Activated CD8-positive, alpha-beta memory T cell treated with anti-CD3 and anti-CD28 coated beads, Interleukin-2, amount 50 U/mL, for 1 hour (primary cell): Measurements from ENCODE around the gene EIF3D.

Experiments
- DNase-seq: peaks from one replicate; pipeline ENCODE4 v3.0.0-alpha.2; 2020; ENCODE audit errors: extremely low read depth

EIF3D gene

GRCh38 chr22:36507518-36508010, 21.4 kb downstream of the EIF3D start:
- DNase-seq, result no peak

DNA sequence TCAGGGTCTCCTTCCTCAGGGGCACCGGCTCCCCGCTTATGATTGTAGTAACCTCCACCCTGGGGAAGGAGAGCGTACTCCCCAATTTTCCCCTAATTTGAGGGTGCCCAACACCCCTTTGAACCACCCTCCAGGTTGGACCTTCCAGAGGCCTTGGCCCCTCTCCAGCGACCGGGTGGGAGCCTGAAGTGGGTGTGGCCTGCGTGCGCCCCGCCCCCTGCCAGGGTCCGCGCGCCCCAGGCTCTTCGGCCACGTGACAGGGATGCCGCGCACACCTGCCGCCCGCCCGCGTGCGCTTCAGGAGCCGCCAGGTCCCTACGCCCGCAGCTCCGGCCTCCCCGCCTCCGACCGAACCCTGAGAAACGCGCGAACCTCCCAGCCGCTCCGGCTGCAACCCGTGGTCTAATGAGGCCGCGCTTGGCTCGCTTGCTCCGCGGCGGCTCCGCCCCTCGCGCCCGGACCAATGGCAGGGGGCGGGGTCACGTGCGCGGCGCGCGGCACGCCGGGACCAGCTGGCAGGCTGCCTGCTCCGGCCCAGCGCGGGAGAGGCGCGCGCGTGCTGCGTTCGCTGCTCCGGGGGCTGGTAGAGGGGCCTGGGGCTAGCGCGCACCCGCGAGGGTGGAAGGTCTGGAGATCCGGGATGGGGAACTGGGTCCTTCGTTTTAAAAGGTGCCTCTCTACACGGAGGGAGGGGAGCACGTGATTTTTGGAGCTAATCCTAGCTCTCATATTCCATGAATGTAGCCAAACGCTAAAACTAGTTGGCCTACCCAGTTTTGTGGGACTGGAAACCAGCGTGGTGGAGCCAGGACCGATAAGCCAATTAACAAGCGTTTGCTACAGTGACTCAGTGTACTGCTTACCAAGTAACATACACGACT, 22.1 kb downstream of the EIF3D start, which contains the start of gene FOXRED2:
Gene FOXRED2, minus strand, starts transcription at position 404 of the 881 bp plus-strand sequence. CDS start 618 bp downstream, outside the sequence.
- peak; percentile 59 for DNase-seq

GRCh38 chr22:36505998-36506635, 22.8 kb downstream of the EIF3D start:
- DNase-seq, result no peak

- no peak for DNase-seq
Measured at GRCh38 chr22:36497910-36498665, 30.9 kb downstream of the EIF3D start.

DNA sequence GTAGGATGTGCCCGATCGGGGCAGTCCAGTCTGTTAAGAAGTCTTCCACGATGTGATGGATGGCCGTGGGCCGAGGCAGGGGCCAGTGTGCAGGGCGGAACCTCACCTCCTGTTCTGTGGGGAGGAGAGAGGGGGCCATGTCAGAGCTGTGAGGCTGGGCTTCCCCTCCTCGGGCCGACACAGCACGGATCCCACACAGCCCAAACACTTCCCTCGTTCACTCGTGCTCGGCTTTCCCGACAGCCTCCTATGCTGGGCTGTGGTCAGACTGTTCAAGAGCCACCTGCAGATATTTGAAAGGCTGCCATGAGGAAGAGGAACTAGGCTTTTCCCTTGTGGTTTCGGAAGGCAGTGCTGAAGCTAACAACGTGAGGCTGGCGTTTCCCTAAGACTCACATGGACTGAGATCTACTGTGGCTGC, 35.3 kb downstream of the EIF3D start:
- no peak for DNase-seq

DNA sequence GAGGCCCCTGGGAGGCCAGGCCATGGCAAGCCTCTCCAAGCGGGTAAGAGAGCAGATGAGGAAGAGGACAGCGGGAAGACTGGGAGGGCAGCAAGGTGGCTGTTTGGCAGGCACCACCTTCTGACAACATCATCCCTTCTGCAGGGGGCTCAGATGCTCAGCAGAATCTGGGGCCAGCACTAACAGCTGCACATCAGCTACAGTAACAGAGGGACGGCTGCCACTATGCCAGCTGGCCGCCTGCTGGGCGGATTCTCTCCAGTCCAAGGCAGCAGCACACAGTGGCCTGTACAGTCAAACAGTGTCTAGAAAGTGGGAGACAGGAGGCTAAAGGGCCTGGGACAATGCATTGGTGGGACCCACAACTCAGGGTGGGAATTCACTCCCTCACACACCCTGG, 36.9 kb downstream of the EIF3D start:
- DNase-seq, result no peak

DNA sequence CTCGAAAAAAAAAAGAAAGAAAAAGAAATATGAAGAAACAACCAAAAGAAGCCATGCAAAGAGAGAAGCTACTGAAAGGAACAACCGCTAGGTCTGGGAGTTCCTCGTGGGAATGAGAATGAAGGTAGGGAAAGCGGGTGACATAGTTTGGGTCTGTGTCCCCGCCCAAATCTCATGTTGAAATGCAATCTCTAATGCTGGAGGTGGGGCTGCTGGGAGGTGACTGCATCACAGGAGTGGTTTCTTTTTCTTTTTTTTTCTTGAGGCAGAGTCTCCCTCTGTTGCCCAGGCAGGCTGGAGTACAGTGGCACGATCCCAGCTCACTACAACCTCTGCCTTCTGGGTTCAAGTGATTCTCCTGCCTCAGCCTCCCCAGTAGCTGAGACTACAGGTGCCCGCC, 37.8 kb downstream of the EIF3D start:
- DNase-seq, result no peak

DNA sequence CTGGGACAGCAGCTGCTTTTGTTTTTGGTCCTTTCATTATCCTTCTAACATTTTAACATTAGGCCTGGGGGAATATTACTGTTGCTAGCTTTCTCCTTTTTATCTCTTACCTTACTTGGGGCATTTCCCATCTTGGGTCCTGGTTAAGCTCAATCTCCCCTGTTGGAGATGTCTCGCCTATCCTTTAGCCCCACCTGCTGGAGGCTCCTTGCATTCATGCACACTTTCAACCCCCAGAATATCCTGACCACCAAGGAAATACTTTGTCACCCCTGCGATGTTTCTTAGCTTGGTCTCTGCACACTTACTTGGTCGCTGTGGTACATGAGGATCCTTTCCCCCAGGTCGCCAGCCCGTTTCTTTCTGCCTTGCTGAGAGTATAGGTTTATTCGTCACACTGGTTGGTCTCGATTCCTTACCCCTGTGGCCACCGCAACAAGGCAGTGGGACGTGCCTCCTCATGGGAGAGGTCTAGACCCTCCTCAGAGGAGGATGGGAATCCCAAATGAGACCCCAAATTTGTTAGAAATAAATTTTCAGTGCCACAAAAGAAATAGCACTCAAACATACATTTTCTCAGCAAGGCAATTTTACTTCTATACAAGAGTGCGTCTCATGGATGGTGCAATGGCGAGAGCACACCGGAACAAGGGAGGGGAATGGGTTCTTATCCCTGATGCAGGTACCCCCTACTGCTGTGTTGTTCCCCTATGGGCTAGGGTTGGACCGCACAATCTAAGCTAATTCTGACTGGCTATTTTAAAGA, 42.2 kb downstream of the EIF3D start:
- peak; percentile 30 for DNase-seq

- peak; percentile 86 for DNase-seq
Measured at GRCh38 chr22:36481393-36482168, 47.4 kb downstream of the EIF3D start, which contains the start of gene TXN2. Gene TXN2 (minus strand): TSS chr22:36481640. CDS start chr22:36480837, 803 bp downstream.

DNA sequence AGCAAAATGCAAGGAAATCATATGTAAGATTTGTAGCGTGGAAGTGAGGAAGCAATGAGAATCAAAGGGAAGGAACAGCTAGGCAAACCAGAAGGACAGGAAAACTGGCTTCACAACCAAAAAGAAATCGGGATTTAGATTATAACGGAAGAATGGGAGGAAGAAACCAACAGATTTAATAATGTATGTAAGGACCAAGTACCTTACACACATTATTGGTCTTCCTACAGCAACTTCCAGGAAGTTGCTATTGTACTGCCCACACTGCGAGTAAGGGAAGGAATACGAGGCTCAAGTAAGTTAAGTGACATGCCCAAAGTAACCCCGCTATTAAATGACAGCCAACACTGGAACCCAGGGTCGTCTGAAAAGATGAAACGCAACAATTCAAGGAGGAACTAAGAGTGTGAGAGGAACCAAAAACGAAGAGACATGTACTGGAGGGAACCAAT, 48.0 kb downstream of the EIF3D start:
- DNase-seq, result no peak

GRCh38 chr22:36478966-36479365, 50.0 kb downstream of the EIF3D start:
- DNase-seq, result no peak

DNA sequence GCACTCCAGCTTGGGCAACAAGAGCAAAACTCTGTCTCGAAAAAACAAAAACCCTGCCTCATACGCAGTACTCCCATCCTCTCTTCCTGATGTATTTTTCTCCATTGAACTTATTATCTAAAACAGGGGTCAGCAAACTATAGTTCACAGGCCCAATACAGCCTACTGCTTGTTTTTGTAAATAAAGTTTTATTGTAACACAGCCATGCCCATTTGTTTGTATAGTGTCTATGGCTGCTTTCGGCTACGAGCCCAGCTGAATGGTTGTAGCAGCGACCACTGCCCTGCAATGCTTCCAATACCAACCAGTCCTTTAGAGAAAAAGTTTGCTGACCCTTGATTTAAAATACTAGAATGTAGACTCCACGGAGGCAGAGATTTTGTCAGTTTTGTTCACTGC, 53.6 kb downstream of the EIF3D start:
- no peak for DNase-seq

DNA sequence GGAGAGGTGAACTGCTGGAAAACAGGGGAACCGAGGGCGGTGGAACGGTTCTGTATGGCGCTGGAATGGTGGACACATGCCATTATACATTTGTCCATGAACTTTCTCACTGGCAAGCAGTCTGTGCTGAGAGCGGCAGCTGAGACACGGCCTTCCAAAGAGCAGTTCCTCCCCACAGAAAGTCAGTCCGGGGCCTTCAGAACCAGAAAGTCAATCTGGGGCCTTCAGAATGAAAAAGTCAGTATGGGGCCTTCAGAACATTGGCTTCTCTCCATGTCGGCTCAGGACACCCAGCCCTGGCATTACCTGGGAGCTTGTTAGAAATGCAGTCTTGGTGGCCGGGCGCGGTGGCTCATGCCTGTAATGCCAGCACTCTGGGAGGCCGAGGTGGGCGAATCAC, 56.3 kb downstream of the EIF3D start:
- no peak for DNase-seq

DNA sequence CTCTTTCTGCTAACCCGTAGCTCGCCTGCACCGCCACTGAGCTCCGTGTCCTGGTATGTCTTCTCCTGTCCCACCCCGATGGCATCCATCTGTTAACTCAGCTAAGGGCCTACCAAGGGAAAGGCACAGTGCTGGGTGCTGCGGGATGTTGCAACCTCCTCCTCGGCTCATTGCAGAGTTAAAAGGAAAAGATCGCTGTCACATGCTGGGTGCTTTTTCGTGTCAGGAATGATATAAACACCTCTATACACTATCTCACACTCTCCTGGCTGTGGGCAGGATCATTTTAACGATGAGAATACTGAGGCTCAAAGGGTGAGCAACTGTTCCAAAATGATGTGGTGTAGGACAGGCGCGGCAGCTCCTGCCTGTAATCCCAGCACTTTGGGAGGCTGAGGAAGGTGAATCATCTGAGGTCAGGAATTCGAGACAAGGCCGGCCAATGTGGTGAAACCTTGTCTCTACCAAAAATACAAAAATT, 57.6 kb downstream of the EIF3D start:
- no peak for DNase-seq

DNA sequence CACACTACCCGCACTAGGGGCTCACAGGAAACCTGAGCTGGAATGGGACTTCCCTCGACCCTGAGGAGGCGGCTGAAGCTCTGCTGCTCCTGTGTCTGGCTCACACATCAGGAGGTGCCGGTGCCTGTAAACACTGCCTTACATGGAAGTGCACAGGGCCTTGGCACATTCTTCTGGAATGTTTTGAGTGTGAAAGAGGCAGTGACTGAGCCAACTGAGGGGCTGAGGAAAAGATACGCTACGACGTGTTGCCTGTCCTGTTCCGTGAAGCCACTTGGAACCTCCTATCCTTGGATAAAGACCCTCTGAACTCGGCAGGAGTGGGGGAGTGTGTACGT, 58.0 kb downstream of the EIF3D start:
- DNase-seq, result no peak

DNA sequence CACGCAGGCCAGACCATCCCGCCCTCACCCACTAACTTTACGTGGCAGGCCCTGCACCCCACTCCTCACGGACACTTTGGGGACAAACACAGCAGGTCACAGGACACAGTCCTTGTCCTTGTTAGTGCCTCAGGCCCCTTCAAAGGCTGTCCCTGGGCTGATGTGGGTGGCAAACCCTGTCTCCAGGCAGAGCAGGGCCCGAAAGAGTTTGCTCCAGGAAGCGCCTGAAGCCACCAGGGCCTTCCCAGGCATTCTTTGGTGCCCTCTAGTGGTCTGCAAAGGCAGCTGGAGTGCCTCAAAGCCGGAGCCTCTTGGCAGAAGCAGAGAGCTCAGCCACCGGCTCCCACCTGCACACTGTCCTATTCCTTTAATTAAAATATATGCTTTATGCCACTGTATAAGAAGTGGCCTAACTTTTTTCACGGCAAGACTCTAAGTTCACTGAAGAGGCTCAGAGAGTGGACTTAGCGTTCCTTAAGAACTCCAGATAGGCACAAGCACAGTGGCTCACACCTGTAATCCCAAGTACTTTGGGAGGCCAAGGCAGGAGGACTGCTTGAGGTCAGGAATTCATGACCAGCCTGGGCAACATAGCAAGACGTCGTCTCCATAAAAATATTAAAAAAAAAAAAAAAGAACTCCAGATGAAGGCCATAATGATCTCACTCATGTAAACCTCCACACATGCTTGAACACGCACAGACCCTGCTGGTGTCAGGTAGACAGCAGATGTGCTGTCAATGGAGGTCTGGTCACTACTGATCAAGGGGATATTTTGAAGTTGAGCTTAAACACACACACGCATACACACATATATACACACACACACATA, 58.6 kb downstream of the EIF3D start:
- peak; percentile 61 for DNase-seq

GRCh38 chr22:36469094-36469710, 59.8 kb downstream of the EIF3D start:
- no peak for DNase-seq

- DNase-seq, result no peak
Measured at GRCh38 chr22:36467946-36468345, 61.0 kb downstream of the EIF3D start.
